NCI-H146 treated with DMSO at 0.1 percent for 48 hours (cell line): ENCODE data around the gene KRTAP5-10.
"Not testable (repeated sequence)": the region's sequence is repeated elsewhere in the genome, so short reads cannot be mapped to it uniquely, and the experiment has no call there.

Experiments used
- DNase-seq: peaks from one replicate; lab custom pipeline; 2025; ENCODE audit not compliant: unreplicated experiment; lab: John Stamatoyannopoulos, UW

Gene KRTAP5-10

DNA sequence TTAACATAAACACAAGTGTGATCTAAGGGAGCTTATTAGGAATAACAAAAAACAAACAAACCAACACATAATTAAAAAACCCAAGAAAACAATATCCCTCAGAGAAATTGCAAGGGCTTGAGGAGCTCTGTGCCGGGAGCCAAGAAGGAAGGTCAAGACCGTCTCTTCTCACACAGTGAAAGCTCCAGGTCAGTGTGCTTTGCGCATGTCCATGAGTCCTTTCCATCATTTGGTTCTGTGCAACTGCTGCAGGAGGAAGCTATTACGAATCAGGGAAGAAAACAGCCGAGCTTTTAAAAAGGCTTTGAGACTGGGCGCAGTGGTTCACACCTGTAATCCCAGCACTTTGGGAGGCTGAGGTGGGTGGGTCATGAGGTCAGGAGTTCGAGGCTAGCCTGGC lies 23.0 kb upstream of the KRTAP5-10 start:
- DNase-seq = no peak

DNA sequence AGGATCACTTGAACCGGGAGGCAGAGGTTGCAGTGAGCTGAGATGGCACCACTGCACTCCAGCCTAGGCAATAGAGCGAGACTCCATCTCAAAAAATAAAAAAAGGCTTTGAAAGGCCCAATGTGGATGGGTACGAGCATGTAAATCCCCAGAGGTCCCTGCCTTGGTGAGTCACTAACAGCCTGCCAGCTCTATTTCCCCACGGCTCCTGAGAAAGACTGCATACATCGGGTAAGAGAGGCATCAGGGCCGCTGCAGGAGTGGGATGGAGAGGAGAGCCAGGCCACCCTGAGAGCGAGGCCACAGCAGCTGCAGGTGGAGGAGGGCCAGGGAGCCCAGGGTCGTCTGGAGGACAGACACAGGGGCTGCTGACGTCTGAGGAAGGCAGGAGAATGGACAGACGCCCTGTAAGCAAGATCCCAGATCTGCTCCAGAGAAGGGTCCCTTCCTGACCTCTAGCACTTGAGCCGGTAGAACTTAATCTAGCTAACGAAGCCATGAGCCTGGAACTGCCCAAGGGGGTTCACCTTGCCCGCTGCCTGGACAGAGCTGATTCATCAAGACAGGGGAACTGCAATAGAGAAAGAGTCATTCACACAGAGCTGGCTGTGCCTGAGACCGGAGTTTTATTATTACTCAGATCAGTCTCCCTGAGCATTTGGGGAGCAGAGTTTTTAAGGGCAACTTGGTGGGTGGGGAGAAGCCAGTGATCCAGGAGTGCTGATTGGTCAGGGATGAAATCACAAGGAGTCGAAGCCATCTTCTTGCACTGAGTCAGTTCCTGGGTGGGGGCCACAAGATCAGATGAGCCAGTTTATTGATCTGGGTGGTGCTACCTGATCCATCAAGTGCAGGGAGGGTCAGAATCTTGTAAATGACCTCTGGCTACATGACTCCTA lies 22.2 kb upstream of the KRTAP5-10 start:
- DNase-seq = no peak

DNA sequence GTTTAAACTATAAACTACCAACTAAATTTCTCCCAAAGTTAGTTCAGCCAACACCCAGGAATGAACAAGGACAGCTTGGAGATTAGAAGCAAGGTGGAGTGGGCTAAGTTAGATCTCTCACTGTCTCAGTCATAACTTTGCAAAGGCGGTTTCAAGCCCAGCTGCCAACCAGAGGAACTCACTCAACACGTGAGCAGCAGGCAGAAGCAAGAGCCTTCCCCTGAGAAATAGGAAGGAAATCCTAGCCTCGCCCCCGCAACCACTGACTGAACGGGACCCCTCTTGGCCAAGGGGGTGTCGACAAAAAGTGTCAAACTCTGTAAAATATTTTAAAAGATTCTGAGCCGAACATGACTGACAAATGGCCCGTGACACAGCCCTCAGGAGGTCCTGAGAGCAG lies 21.5 kb upstream of the KRTAP5-10 start:
- no peak for DNase-seq

DNA sequence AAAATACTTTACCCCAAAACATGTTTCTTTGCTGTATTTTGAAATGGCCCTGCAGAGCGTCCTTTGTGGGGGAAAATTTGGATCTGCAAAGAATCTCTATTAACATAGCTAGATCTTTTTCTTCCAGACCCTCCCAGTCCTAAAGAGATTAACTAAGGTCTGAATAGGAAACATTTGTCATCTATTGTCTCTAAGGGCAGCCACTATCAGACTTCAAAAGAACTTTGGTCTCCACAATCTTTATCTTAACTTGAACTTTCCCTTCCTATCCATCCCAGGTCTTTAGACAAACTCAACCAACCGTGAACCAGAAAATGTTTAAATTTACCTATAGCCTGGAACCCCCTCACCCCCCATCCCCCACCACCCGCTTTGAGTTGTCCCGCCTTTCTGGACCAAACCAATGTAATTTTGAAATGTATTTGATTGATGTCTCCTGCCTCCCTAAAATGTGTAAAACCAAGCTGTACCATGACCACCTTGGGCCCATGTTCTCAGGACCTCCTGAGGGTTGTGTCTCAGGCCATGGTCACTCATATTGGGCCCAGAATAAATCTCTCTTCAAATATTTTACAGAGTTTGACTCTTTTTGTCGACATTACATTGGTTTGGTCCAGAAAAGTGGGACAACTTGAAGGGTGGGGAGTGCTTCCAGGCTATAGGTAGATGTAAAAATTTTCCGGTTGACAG lies 20.7 kb upstream of the KRTAP5-10 start:
- no peak for DNase-seq

DNA sequence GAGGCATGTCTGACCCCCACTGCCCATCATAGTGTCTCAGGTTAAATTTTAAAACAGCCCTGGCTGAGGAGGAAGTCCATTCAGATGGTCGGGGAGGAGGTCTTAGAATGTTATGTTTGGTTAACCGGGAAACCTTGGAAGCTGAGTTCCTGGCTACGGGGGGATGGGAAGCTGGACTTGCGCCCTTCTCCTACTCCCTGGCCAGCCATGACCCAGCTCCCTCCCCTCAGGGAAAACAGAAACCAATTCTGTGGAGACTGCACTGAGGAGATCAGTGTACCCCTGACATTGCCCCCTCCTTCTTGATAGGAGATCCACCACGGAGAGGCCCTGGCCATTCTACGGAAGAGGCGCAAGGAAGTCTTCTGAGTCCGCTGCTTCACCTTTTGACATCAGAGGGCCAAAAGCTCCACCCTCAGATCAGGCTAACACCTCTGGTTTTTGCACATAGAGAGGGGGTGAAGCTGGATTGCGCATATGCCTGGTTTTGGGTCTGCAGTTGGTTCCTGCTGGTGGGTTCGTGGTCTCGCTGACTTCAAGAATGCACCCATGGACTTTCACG lies 19.9 kb upstream of the KRTAP5-10 start:
- DNase-seq = no peak

DNA sequence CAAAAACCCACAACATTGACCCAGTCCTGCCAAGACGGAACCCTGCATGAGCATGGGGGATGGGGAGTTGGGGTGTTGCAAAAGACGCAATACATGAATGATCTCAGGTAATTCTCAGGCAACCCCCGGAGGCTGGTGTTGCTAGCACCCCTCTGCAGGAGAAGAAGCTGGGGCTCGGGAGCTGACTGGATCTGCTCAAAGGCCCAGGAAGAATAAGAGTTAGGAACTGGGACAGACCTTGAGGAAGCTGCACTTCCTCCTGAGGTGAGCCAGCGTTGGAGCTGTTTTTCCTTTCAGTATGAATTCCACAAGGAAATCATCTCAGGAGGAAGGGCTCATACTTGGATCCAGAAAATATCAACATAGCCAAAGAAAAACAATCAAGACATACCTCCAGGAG lies 17.2 kb upstream of the KRTAP5-10 start, which contains the start of gene KRTAP5-9:
TSS of gene KRTAP5-9 (plus strand) at position 301 of the 400 bp plus-strand sequence. CDS start 238 bp downstream, outside the sequence.
- no peak for DNase-seq

DNA sequence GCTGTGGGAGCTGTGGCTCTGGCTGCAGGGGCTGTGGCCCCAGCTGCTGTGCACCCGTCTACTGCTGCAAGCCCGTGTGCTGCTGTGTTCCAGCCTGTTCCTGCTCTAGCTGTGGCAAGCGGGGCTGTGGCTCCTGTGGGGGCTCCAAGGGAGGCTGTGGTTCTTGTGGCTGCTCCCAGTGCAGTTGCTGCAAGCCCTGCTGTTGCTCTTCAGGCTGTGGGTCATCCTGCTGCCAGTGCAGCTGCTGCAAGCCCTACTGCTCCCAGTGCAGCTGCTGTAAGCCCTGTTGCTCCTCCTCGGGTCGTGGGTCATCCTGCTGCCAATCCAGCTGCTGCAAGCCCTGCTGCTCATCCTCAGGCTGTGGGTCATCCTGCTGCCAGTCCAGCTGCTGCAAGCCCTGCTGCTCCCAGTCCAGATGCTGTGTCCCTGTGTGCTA lies 16.6 kb upstream of the KRTAP5-10 start:
- no peak for DNase-seq

DNA sequence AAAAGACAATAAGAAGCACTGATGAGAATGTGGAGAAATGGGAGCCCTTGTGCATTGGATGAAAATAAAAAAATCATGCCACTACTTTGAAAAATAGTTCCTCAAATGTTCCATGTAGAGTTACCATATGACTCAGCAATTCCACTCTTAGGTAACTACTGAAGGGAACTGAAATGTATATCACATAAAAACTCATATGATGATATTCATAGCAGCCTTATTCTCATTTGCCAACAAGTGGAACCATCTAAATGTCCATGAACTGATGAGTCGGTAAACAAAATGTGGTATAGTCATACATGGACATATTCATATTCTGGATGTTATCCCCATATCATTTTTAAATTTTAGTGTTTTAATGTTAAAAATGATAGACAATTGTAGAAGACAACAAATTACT lies 13.7 kb upstream of the KRTAP5-10 start:
- no peak for DNase-seq

DNA sequence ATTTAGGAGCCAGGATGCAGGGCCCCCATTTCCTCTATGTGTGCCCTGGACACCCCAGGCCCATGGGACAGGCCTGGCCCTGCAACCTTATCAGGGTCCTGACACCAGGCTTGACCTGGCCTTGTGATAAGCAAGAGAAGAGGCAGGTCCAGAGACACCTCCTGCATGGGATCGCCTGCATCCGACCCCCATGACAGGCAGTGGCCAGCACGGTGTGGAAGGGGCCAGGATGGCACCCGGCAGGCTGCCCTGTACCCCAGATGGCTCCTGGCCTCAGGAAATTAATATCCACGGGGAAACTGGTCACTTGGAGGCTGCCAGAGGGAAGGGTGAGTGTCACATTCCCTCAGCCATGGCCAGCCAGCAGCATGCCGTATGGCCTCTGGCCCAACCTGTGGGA lies 10.4 kb upstream of the KRTAP5-10 start:
- DNase-seq = no peak

DNA sequence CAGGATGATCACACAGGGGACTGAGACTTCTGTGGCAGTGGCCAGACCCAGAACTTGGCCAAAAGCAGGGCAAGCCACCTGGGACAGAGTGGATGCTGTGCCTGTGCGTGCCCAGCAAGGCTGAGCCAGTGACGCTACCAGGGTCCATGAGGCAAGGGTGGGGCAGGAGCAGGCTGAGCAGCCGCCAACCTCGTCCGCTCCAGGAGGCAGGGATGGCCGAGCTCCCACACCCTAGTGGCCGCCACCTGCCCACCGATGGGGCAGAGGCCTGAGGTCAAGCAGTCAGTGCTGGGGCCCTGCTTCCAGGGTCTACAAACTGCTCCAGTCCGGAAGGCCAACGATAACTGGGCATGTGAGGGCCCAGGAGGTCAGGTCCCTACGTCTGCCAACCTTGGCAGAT lies 9.9 kb upstream of the KRTAP5-10 start:
- DNase-seq = no peak

DNA sequence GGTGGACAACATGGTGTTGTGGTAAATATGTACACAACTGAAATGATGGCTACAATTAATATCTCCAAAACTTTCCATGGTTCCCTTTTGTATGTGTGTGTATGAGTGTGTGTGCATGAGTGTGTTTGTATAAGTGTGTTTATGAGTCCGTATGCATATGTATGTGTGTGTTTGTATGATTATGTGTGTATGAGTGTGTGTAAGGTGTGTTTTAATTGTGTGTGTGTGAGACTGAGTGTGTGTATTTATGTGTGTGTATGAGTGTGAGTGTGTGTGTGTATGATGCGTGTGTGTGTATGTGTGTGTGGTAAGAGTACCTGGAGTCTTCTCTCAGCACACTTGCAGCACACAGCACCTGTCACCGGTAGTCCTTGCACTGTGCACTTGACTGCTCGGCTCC lies 9.3 kb upstream of the KRTAP5-10 start:
- no peak for DNase-seq

DNA sequence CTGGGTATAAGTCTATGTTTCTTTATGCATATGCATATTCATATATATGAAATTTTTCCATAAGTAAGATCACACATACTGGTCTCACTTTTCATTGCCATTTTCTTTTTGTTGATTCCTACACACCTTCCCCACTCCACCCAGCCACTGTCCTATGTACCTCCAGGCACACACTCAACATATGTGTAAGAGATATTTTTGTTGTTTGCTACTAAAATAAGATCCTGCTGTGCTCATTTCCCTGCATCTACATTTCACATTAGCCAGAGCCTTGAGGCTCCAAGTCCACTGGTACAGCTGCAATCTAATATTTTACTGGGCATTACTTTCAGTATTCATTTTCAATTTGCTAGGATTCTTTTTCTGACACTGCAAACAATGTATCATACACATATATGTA lies 8.1 kb upstream of the KRTAP5-10 start:
- DNase-seq = no peak

DNA sequence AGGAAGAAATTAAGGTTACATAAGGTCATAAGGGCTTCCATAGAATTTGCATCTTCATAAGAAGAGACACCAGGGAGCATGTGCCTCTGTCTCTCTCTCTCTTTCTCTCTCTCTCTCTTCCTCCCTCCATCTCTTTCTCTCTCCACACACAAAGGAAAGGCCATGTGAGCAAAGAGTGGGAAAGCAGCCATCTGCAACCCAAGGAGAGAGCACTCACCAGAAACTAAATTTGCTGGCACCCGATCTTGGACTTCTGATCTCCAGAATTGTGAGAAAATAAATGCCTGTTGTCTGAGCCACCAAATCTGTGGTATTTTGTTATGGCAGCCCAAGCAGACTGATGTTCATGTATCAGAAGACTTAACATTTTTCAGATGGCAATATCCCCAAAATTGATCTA lies 6.4 kb upstream of the KRTAP5-10 start:
- DNase-seq = no peak

DNA sequence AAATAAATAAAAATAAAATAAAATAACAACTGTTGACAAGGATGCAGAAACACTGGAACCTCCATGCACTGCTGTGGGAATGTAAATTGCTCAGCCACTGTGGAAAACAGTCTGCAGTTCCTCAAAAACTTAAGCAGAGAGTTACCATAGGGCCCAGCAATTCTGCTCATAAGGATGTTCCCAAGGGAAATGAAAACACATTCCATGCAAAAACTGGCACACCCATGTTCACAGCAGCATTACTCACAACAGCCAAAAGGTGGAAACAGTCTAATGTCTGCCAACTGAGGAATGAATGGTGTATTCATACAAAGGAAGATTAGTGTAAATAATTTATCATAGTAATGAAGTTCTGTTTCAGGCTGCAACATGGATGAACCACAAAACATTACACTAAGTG lies 3.2 kb upstream of the KRTAP5-10 start:
- no peak for DNase-seq

DNA sequence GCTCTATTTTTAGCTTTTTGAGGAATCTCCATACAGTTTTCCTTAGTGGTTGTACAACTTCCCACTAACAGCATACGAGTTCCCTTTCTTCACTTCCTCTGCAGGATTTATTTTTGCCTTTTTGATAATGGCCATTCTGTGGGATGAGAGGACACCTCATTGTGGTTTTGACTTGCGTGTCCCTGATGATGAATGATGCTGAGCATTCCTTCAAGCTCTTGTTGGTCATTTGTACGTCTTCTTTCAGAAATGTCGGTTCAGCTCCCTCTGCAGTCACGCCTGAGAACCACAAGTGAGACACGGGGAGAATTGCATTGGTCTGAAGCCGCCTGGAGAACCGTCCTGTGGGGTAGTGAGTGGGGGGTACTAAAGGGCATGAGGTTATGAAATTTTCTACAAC lies 2.0 kb upstream of the KRTAP5-10 start:
- DNase-seq = no peak

DNA sequence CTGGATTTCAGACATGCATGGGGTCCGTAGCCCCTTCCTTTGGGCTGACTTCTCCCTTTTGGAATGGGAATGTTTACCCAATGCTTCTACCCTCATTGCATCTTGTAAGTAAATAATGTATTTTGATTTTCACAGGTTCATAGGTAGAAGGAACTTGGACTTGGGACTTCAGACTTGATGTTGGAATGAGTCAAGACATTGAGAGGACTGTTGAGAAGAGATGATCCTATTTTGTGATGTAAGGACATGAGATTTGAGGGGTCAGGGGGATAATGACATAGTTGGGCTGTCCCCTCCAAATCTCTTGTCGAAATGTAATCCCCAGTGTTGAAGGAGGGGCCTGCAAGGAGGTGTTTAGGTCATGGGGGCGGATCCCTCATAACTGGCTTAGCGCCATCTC lies 933 bp upstream of the KRTAP5-10 start:
- no peak for DNase-seq

DNA sequence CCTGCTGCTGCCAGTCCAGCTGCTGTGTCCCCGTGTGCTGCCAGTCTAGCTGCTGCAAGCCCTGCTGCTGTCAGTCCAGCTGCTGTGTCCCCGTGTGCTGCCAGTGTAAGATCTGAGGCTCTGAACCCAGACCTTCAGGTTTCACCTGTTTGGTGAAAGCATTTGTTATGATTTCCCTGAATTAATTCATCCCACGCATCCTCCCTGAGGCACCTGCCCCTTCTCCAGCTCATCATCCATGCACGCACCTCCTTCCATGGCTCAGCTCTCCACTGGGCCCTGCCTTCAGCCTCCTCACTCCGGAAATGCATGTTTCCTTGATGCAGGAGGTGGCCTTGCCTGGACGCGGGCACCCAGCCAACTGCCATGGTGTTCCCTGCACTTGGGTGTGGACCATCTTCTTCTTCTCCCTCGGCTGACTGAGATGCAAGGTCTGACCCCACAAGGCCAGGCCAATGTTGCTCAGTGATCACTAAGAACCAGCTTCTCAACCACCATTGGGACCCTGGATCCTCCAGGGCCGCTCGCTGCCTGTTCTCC lies 788 bp downstream of the KRTAP5-10 start:
- DNase-seq = no peak

DNA sequence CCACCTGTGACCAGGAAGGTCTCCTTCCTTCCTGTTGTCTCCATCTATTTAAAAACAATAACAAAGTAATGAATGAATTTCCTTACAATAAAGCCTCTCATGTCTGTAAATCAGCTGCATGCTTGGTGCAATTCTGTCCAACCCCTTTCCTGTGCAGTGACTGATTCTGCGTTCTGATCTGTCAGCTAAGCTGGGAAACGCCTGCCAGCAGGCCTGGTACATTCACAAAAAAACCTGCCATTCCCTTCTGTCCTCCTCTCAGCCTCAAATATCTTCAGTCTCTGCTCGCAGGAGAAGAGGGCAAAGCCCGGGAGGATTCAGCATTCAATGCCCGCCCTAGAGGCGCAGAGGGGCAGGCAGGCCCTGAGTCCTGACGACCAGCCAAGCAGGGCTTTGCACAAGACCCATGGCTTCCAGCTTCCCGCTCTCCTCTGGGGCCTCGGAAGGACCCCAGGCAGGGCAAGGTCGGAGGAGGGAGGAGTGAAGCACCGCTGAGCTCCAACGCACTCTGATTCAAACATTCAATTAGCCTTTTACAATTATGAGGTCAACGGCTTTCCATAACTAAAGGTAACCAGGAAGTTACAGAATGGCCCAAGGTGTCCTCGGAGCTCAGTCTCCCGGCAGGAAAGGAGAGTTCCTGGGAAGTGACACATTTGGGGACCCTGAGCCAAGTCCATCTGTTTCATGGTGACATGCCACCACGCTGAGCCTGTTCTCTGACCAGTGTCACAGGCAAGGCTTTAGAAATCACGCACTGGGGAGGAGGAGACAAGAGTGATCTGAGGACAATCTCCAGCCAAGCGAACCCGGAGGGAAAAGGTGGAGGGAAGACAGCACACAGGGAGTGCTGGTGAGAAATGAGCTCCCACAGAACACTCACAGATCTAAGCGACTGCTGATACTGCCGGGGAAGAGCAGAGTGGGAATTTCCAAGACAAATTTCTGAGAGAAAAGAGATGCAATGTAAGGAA lies 1.6 kb downstream of the KRTAP5-10 start:
- not testable (repeated sequence) for DNase-seq

DNA sequence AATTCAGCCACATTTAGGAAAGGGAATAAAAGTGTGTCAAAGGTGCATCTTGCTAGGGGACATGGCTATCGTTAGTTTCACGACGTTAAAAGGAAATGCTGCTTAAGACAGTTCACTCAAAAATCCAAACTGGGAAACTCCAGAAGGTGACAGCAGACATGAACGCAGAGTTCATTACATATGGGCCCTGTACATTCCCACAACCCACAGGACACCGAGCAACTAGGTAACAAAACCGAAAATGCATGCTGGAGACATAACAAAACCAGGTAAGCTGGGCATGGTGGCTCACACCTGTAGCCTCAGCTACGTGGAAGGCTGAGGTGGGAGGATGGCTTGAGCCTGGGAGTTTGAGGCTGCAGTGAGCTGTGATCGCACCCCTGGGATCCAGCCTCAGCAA lies 2.3 kb downstream of the KRTAP5-10 start:
- not testable (repeated sequence) for DNase-seq

DNA sequence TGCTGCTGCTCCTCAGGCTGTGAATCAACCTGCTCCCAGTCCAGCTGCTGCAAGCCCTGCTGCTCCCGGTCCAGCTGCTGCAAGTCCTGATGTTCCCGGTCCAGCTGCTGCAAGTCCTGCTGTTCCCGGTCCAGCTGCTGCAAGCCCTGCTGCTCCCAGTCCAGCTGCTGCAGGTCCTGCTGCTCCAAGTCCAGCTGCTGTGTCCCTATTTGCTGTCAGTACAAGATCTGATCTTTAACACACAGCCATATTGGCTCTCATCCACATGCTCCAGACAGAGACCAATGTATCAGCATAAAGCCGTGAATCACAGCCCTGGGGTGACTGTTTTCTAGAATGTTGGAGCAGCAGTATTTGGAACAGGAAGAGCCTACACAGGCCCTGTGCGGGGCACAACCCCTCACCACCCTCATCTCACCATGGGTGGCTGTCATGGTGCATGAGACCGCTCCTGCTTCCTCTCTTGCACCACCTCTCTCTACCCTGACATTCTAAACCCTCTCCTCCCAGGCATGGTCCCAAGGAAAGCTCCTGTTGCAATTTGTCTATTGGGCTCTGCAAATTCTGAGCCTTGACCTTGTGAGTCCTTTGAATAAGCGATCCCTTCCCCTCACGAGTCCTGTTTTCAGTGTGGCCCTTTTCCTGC lies 3.5 kb downstream of the KRTAP5-10 start:
- DNase-seq = no peak
